GM23338 (cell line): ENCODE results near the gene LGALS8. TPM values are rescaled to one million over a fixed set of nuclear protein-coding genes. Genes with fewer than 3 reads are reported as not detected.
"Not testable (repeated sequence)": the region's sequence is repeated elsewhere in the genome, so short reads cannot be mapped to it uniquely, and the experiment has no call there.

Experiments used
- ATAC-seq: fragments of 200-7000 bp; cut with Tn5 transposase; 3 replicates; pipeline ENCODE4 v1.9.1; 2020
- DNase-seq: peaks from one replicate; pipeline ENCODE4 v3.0.0-alpha.2; 2015; ENCODE audit warnings: low spot score
- H2AFZ ChIP-seq: fragments of 200-600 bp; sonication (generic); 2 replicates; pipeline ENCODE4 v1.8.0; 2016; ENCODE audit warnings: antibody characterized with exemption, mild to moderate bottlenecking, moderate library complexity
- H3F3A ChIP-seq: fragments of 200-600 bp; sonication (generic); replicated peaks from 2 replicates; pipeline ENCODE4 v1.8.0; 2017; ENCODE audit warnings: antibody characterized with exemption, mixed run types, low read depth
- H3K27ac ChIP-seq: fragments of 200-600 bp; sonication (generic); 2 replicates; pipeline ENCODE4 v1.6.1; 2016; ENCODE audit warnings: low read depth
- H3K27me3 ChIP-seq: fragments of 200-600 bp; sonication (generic); 2 replicates; pipeline ENCODE4 v1.8.0; 2016; ENCODE audit warnings: mild to moderate bottlenecking, mixed run types, moderate library complexity; ENCODE audit not compliant: insufficient read depth
- H3K36me3 ChIP-seq: fragments of 200-600 bp; sonication (generic); 2 replicates; pipeline ENCODE4 v1.8.0; 2016; ENCODE audit warnings: mild to moderate bottlenecking; ENCODE audit not compliant: insufficient read depth
- H3K4me1 ChIP-seq: fragments of 200-600 bp; sonication (generic); 2 replicates; pipeline ENCODE4 v1.8.0; 2016; ENCODE audit warnings: mild to moderate bottlenecking, moderate library complexity; ENCODE audit not compliant: insufficient read depth
- H3K4me2 ChIP-seq: fragments of 200-600 bp; sonication (generic); 2 replicates; pipeline ENCODE4 v1.7.1; 2017; ENCODE audit warnings: mixed run types
- H3K4me3 ChIP-seq: fragments of 200-600 bp; sonication (generic); 2 replicates; pipeline ENCODE4 v1.6.1; 2016; ENCODE audit warnings: mixed run types
- H3K79me2 ChIP-seq: fragments of 200-600 bp; sonication (generic); replicated peaks from 2 replicates; pipeline ENCODE4 v1.8.0; 2017; ENCODE audit warnings: mild to moderate bottlenecking; ENCODE audit not compliant: insufficient read depth
- H3K9me2 ChIP-seq: fragments of 200-600 bp; sonication (generic); 2 replicates; pipeline ENCODE4 v1.8.0; 2017; ENCODE audit not compliant: insufficient read depth
- H4K20me1 ChIP-seq: fragments of 200-600 bp; sonication (generic); replicated peaks from 2 replicates; pipeline ENCODE4 v1.8.0; 2017; ENCODE audit warnings: mild to moderate bottlenecking; ENCODE audit not compliant: insufficient read depth
- H3K27ac Mint-ChIP-seq: 2 replicates; pipeline ENCODE4 v1.8.0; 2020; ENCODE audit warnings: inconsistent platforms, mild to moderate bottlenecking, moderate library complexity, mixed read lengths
- H3K27me3 Mint-ChIP-seq: 3 replicates; pipeline ENCODE4 v1.8.0; 2022; ENCODE audit warnings: low read depth, mild to moderate bottlenecking, moderate library complexity, mixed read lengths, inconsistent platforms; ENCODE audit not compliant: insufficient read depth, poor library complexity
- H3K36me3 Mint-ChIP-seq: 3 replicates; pipeline ENCODE4 v1.8.0; 2021; ENCODE audit warnings: low read depth, mild to moderate bottlenecking, inconsistent platforms, moderate library complexity, mixed read lengths
- H3K4me1 Mint-ChIP-seq: 3 replicates; pipeline ENCODE4 v1.8.0; 2020; ENCODE audit warnings: mild to moderate bottlenecking, inconsistent platforms, mixed read lengths
- H3K4me3 Mint-ChIP-seq: 3 replicates; pipeline ENCODE4 v1.8.0; 2021; ENCODE audit warnings: moderate library complexity, mild to moderate bottlenecking, inconsistent platforms, mixed read lengths
- H3K9me3 Mint-ChIP-seq: 3 replicates; pipeline ENCODE4 v1.8.0; 2020; ENCODE audit warnings: moderate library complexity, mild to moderate bottlenecking, inconsistent platforms, mixed read lengths
- CREB1 ChIP-seq: fragments of 250-450 bp; sonication (Bioruptor Pico); IDR thresholded peaks from 2 replicates; pipeline ENCODE4 v1.5.0; 2020; ENCODE audit warnings: low read depth, mild to moderate bottlenecking, moderate library complexity
- CTCF ChIP-seq, 2 experiments: fragments of 200-600 bp in 1 of 2; sonication (generic) in 1 of 2; conservative IDR thresholded peaks; 2 replicates each; pipeline versions ENCODE4 v1.5.1 to v1.6.1; 2016 to 2017; ENCODE audit warnings: antibody characterized with exemption in 2 of 2, low read depth in 2 of 2, mild to moderate bottlenecking in 2 of 2, moderate library complexity in 1 of 2
- EZH2 ChIP-seq: fragments of 200-600 bp; sonication (generic); IDR thresholded peaks from one replicate; pipeline ENCODE4 v1.8.0; 2017; ENCODE audit warnings: antibody characterized with exemption, mild to moderate bottlenecking, low read depth; ENCODE audit not compliant: unreplicated experiment
- EZH2phosphoT487 ChIP-seq: fragments of 200-600 bp; sonication (generic); IDR thresholded peaks from one replicate; pipeline ENCODE4 v1.8.1; 2018; ENCODE audit warnings: antibody characterized with exemption; ENCODE audit not compliant: unreplicated experiment
- JUNB ChIP-seq: IDR thresholded peaks from one replicate; pipeline ENCODE4 v1.6.1; 2016; ENCODE audit warnings: antibody characterized with exemption; ENCODE audit not compliant: unreplicated experiment
- NANOG ChIP-seq: IDR thresholded peaks from 2 replicates; pipeline ENCODE4 v1.6.1; 2016; ENCODE audit warnings: antibody characterized with exemption, borderline replicate concordance
- POLR2AphosphoS5 ChIP-seq: IDR thresholded peaks from 2 replicates; pipeline ENCODE4 v1.6.1; 2016; ENCODE audit warnings: antibody characterized with exemption, low read depth
- REST ChIP-seq: IDR thresholded peaks from one replicate; pipeline ENCODE4 v1.6.1; 2018; ENCODE audit warnings: antibody characterized with exemption; ENCODE audit not compliant: unreplicated experiment
- STAT1 ChIP-seq: IDR thresholded peaks from one replicate; pipeline ENCODE4 v1.6.1; 2016; ENCODE audit warnings: antibody characterized with exemption; ENCODE audit not compliant: unreplicated experiment
- polyA plus RNA-seq: library from polyadenylated mRNA; unstranded; fragments of >200 nt; fragmentation: Nextera tagmentation; extraction: Ambion mirVana; gene quantifications from 2 replicates; pipeline ENCODE4 v1.2.1, GENCODE V29; 2016
- total RNA-seq: library from RNA; depleted of rRNA; stranded (reverse); fragments of >200 nt; shearing (Covaris generic); gene quantifications from 2 replicates; pipeline ENCODE4 v1.2.3, GENCODE V29; 2014
- TF ChIP-seq, protein P1 (sequence below): IDR thresholded peaks from 2 replicates; pipeline ENCODE4 v1.6.1; 2016; ENCODE audit warnings: antibody characterized with exemption

The LGALS8 gene
- total and polyA plus RNA-seq, 2 experiments from 2014 or later = 10.1 to 11.5 TPM

- no peak for TF ChIP-seq EZH2
- no peak for TF ChIP-seq CREB1 (CRISPR knock-in tag)
- no peak for TF ChIP-seq NANOG
Observed at GRCh38 chr1:236578661-236579060, 54.9 kb downstream of the LGALS8 start (continued).

- H3K27ac ChIP-seq, H3K27me3 ChIP-seq, H3K9me3 Mint-ChIP-seq, H3F3A ChIP-seq, ATAC-seq, H3K79me2 ChIP-seq, H3K27me3 Mint-ChIP-seq, H3K4me3 Mint-ChIP-seq, H3K4me2 ChIP-seq, H2AFZ ChIP-seq, H4K20me1 ChIP-seq, H3K4me1 Mint-ChIP-seq, H3K4me3 ChIP-seq, H3K27ac Mint-ChIP-seq, DNase-seq, H3K9me2 ChIP-seq, H3K4me1 ChIP-seq: not testable (repeated sequence)
- H3K36me3 ChIP-seq = peaks cover 57% of the 10 kb centered on the region
- peaks cover 86% of the 10 kb centered on the region for H3K36me3 Mint-ChIP-seq
Observed at GRCh38 chr1:236580404-236580803, 56.6 kb downstream of the LGALS8 start.

DNA sequence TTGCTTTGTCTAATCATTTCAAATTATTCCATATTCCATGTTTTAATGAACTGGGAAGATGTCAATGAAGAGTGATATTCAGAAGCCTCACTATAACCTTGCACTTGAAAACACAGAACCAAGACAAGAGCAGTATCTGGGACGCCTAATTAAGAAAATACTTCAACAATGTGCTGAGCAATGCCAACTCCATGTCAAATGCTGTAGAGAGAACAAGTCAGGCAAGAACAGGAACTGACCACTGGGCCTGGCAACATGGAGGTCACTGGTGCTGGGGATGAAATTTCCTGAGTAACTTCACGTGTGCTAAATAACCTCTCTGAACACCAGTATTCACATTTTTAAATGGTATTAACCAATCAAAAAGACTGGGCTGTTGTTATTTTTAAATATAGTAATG lies 57.7 kb downstream of the LGALS8 start:
- H3K36me3 ChIP-seq = peaks cover 57% of the 10 kb centered on the region
- no peak overlapping the region for H2AFZ ChIP-seq
- H3K4me3 Mint-ChIP-seq = no peak overlapping the region
- no peak for TF ChIP-seq JUNB
- TF ChIP-seq POLR2AphosphoS5 = no peak
- TF ChIP-seq STAT1 = no peak
- no peak for TF ChIP-seq CTCF (conservative IDR thresholded peaks at IDR 0.05; ENCODE audit: low read depth in 2 of 2)
- TF ChIP-seq EZH2phosphoT487 = no peak
- no peak for TF ChIP-seq NANOG
- TF ChIP-seq EZH2 = no peak
- TF ChIP-seq, protein P1, sequence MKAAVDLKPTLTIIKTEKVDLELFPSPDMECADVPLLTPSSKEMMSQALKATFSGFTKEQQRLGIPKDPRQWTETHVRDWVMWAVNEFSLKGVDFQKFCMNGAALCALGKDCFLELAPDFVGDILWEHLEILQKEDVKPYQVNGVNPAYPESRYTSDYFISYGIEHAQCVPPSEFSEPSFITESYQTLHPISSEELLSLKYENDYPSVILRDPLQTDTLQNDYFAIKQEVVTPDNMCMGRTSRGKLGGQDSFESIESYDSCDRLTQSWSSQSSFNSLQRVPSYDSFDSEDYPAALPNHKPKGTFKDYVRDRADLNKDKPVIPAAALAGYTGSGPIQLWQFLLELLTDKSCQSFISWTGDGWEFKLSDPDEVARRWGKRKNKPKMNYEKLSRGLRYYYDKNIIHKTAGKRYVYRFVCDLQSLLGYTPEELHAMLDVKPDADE = no peak
- no peak for TF ChIP-seq REST
- TF ChIP-seq CREB1 (CRISPR knock-in tag) = no peak
- no peak overlapping the region for H3K27ac ChIP-seq
- H3K4me1 ChIP-seq = no peaks in the 10 kb centered on the region
- H3K9me2 ChIP-seq = no peaks in the 10 kb centered on the region
- ATAC-seq = no peak
- no peak for DNase-seq
- no peak overlapping the region for H3K27ac Mint-ChIP-seq
- no peak overlapping the region for H3K4me3 ChIP-seq
- H3K27me3 Mint-ChIP-seq = peaks cover 4% of the 10 kb centered on the region
- H3K9me3 Mint-ChIP-seq = no peaks in the 10 kb centered on the region
- H3K4me2 ChIP-seq = no peak overlapping the region
- no peaks in the 10 kb centered on the region for H3K4me1 Mint-ChIP-seq
- H4K20me1 ChIP-seq = peaks cover 6% of the 10 kb centered on the region; the same call in 1 of the 2 replicates
- peaks cover 90% of the 10 kb centered on the region for H3K36me3 Mint-ChIP-seq
- no peaks in the 10 kb centered on the region for H3F3A ChIP-seq
- H3K27me3 ChIP-seq = no peaks in the 10 kb centered on the region
- H3K79me2 ChIP-seq = no peaks in the 10 kb centered on the region
